ENCODE results near the gene ANKMY1.
"Not testable (repeated sequence)": the region's sequence is repeated elsewhere in the genome, so short reads cannot be mapped to it uniquely, and the experiment has no call there.

ANKMY1 gene

GRCh38 chr2:240502059-240502429 is 55.7 kb downstream of the ANKMY1 start:
- no peak for DNase-seq

- no peak for DNase-seq
Observed at GRCh38 chr2:240501531-240501991, 56.2 kb downstream of the ANKMY1 start.

DNA sequence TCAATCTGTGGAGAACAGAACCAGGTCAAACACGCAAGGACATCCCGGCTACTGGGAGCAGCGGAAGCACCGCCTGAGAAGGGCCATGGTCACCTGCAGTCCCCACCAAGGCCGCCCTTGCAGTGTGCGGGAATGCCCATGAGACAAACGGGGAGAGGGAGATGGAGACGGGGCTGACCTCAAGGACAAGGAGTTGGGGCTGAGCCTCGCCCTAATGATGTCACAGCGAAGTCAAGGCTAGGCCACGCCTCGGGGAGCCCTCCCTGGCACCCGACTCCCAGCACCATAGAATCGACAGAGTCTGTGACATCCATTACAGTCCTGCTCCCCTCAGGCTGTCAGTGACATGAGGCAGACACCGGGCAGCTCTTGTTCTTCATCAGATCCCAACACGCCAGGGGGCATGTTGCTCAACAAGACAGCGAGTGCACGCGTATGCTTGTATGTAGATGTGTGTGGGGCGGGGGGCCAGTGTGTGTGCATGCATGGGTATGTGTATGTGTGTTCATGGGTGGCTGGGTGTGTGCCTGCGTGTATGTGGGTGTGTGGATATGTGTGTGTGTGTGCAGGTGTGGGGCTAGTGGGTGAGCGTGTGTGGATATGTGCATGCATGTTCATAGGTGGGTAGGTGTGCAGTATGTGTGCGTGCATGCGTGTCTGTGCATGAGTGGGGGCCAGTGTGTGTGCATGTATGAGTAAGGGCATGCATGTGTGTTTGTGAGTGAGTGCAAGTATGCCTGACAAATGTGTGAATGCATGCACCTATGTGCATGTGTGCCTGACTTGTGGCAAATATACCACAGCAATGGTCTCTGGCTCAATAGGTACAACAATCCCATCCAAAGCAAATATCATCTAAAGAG is 57.0 kb downstream of the ANKMY1 start:
- no peak for DNase-seq

GRCh38 chr2:240499309-240500301 is 58.2 kb downstream of the ANKMY1 start:
- no peak for DNase-seq

GRCh38 chr2:240498958-240499260 is 58.9 kb downstream of the ANKMY1 start:
- no peak for DNase-seq

DNA sequence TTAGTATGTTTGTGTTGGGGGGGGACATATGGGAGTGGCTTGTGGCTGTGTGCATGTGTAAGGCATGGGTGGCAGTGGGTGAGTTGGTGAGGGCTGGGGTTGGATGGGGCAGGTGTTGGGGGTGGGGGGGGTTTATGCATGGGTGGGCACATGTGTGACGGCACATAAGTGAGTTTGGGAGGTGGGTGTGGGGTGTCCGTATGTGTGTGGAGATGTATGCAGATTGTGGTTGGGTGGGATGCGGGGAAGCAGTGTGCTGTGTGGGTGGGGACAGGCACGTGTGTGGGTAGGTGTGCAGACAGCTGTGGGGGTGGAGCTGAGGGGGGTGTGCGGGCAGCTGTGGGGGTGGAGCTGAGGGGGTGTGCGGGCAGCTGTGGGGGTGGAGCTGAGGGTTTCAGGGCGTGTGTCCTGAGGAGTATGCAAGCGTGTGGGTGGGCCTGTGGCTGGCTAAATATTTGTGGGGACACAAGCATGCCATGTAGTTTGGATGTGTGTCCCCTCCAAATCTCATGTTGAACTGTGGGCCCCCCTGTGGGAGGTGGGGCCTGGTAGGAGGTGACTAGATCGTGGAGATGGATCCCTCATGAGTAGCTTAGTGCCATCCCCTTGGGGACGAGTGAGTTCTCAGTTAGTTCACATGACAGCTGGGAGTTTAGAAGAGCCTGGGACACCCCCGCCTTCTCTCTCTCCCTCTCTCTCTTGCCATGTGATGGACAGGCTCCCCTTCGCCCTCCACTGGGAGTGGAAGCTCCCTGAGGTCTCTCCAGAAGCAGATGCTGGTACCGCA is 59.4 kb downstream of the ANKMY1 start:
- DNase-seq, result no peak

DNA sequence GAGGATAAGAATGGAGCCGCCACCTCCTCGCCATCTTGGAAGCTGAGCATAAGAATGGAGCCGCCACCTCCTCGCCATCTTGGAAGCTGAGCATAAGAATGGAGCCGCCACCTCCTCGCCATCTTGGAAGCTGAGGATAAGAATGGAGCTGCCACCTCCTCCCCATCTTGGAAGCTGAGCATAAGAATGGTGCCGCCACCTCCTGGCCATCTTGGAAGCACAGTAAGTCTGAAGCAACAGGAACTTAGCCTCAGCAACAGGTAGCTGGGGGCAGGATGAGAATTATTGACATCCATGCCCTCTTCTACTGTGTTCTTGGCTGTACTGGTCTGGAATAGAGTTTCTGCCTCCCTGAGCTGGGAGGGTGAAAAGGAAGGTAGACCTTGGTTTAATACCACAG is 60.7 kb downstream of the ANKMY1 start:
- DNase-seq, result peak in 1 of 3 donors; percentile 23

- not testable (repeated sequence) for DNase-seq
Observed at GRCh38 chr2:240494942-240495341, 62.8 kb downstream of the ANKMY1 start.

- no peak for DNase-seq
Observed at GRCh38 chr2:240494194-240494793, 63.5 kb downstream of the ANKMY1 start.

- no peak for DNase-seq
Observed at GRCh38 chr2:240491483-240491882, 66.3 kb downstream of the ANKMY1 start.

GRCh38 chr2:240482141-240482540 is 75.6 kb downstream of the ANKMY1 start:
- no peak for DNase-seq

DNA sequence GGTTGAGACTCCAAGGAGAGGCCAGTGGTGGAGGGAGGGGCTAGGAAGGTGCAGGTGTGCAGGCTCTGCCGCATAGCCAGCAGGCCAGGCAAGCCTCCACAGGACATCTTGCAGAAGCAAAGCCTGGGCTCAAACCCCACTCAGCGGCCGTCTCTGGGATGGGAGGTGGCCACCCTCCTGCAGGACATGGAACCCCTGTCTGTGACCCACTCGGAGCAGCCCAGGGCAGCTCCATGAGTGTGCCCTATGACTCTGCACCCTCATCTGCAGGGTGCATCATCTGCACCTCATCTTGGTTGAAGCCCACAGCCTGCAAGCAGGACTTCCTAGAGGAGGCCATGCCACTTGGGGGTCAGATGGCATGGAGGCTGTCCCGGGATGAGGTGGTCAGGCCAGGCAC is 76.1 kb downstream of the ANKMY1 start:
- DNase-seq, result no peak

GRCh38 chr2:240480834-240481623 is 76.8 kb downstream of the ANKMY1 start:
- DNase-seq, result no peak

DNA sequence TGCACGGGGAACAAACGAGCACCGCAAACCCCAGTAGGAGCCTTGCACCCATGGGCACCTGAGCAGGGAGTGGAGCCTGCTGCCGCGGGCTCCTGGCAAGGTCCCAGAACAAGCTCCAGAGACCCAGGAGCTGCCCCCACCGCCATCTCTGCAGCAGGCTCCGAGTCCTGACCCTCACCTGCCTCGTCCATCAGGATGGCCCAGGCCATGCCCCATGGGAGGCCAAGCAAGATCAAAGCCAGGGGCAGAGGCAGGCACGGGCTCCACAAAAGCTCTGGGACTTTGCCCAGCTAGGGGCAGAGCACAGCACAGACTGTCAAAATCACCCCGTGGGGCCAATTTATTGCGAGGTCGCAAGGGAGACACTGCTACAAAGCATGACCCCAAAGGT is 78.7 kb downstream of the ANKMY1 start:
- no peak for DNase-seq

GRCh38 chr2:240478346-240479110 is 79.3 kb downstream of the ANKMY1 start:
- no peak for DNase-seq

- no peak for DNase-seq
Observed at GRCh38 chr2:240477916-240478315, 79.9 kb downstream of the ANKMY1 start.

GRCh38 chr2:240473211-240473610 is 84.6 kb downstream of the ANKMY1 start:
- DNase-seq, result no peak

DNA sequence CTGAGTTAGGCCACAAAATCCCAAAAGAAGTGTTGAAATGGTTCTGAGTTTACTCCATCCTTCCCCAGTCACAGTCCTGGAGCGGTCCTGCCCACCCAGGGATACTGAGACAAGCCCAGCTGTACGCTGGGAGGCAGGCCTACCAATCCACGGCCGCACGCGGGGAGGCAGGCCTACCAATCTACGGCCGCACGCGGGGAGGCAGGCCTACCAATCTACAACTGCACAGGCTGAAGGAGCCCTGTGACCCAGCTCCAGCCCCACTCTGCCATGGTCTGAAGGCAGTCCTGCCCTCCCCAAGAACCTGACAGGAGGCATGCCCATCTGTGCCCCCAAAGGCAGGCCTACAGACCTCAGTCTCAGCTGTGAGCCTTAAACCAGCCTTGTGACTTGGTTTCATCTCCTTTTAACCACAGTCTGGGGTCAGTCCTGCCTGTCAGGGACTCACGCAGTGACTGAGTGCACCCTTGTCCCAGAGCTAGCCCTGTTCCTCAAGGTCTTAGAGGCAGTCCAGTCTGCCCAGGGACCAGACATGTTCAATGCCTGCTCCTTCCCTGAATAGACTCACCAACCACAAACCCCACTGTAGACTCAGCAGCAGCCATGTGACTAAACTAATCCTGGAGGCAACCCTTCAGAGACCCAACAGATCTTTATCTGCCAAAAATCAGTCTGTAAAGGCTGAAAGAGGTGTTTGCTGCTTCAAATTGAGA is 85.6 kb downstream of the ANKMY1 start:
- no peak for DNase-seq

- no peak for DNase-seq
Observed at GRCh38 chr2:240469740-240470139, 88.0 kb downstream of the ANKMY1 start.

DNA sequence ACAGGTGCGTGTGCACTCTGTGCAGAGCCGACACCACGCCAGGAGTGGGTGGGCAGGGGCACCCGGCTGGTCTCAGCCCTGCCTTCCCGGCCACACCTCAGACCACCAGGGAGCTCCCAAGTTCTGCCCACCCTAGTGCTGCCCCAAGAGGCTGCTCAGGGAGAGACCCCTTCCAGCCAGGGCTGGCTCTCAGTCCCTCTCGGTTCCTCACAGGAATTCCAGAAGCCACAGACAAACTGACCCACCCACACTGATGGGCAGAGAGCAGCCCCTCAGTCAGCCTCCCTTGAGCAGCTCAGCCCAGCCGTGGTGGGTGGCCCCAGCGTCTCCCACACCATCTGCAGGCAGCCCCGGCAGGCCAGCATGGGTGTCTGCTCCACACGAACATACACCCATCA is 88.5 kb downstream of the ANKMY1 start:
- DNase-seq, result no peak

All from suppressor macrophage treated with lipopolysaccharide for 1 hour (primary cell).